ENCODE results near the gene ATF7.
"Not testable (repeated sequence)": the region's sequence is repeated elsewhere in the genome, so short reads cannot be mapped to it uniquely, and the experiment has no call there.

ATF7 gene

DNA sequence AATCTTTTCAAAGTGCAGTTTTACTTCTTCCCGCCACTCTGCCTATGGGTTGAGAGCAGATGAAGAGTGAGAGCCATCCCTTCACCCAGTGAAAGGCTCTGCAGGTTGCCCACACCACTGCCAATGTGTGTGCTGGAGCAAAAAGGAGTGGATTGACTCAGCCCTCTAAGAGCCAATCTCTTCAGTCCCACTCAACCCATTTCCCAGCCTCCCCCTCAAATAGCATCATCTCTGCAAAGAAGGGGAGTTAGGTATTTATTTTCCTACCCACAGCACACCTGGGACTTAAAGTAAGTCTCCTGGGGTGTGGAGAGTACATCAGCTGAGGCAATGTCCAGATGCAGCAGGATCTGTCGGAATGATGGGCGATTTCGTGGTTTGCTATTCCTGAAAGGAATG, 142.2 kb downstream of the ATF7 start:
- DNase-seq (ENCODE audit: low read depth in 2 of 2) = no peak

DNA sequence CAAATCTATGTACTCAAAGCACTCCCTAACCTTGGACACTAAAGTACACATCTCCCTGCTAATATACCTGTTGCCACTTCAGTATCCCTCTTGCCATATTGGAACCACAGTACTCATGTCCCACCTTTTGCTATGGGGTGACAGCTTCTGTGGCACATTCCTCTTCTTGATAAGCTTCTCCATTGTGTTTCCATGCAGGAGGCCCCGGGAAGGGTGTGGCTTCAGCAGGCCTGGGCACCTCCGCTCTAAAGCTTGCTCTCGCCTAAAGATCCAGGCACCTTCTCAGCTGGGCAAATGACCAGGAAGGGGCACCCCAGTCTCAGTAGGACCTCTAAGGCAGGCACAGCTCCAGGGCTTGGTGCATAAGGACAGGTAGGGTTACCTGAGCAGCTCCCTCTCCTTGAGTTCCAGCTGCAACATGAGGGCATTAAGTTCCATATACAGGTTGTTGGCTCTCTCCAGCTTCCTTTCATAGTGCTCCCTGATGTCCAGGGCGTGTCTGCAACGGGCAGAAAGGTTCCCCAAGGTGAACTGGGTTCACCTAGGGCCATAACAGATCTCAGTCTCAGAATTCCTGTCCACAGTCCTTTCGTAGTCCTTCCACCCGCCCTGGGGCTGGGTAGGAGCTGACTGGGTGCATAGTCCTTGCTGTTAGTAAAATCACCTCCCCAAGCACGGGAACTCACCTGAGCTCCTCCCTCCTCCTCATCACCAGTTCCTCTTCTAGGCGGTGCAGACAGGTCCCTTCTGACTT, 142.8 kb downstream of the ATF7 start:
- DNase-seq (ENCODE audit: low read depth in 2 of 2) = no peak

DNA sequence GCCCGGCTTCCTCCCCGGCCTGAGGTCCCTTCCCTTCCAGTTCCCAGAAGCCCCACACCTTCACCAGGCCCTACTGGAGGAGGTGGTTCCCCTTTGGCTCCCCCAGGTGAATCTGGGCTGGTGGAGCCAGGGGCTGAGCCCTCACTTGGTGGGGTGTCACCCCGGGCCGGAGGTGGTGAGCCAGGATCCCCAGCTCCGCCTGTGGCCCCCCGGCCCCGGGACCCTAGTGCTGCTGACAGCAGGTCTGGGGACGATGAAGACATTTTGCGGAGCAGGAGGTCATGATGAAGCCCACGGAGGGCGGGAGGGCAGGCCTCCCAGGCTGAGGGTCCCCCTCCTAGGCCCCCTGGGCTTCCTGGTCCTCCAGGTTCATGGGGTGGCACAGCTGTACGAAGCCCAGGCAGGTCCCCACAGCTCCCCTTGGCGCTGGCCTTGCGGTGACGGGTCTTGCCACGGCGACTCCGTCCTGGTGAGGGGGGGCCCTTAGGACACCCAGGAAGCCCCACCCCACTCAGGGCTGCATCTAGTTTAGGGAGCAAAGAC, 143.5 kb downstream of the ATF7 start:
- DNase-seq (ENCODE audit: low read depth in 2 of 2) = no peak

DNA sequence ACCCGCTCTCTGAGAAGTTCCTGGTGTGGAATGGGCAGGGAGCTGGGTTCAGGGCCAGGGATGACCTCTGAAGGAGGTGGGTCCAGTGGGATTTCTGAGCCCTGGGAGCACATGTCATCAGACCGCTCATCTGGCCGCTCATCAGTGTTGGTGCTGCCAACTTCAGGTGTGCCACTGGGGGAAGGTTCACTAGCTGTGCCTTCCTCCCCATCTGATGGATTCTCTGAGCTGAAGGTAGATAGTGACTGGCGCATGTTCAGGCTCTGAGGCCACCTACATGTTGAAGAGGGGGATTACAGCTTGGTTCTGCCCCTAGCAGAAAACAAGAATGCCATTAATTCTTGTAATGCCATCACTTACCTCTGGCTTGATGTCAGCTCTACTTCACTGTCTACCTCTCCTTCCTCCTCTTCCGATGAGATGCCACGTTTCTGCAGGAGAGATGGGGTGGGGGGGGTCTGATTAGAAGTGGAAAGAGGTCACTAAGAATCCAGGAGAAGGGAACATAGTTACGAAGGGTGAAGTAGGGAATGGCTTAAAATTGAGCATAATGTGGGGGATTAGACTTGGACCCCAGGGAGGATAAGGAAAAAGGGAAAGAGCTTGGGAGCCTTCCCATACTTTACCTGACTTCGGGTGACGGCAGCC, 144.1 kb downstream of the ATF7 start:
- DNase-seq (ENCODE audit: low read depth in 2 of 2) = no peak

DNA sequence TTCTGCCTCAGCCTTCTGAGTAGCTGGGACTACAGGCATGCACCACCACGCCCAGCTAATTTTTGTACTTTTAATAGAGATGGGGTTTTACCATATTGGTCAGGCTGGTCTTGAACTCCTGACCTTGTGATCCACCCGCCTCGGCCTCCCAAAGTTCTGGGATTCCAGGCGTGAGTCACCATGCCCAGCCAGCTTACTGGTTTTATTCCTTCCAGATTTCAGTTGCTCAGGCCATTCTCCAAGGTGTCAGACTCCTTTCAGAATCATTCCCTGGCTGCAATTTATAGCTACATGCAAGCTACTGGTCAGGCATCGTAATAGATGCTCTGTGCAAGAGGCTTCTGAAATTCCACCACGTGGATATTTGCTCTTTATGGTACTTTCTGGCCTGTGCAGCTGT, 144.7 kb downstream of the ATF7 start:
- not testable (repeated sequence) for DNase-seq (ENCODE audit: low read depth in 2 of 2)

DNA sequence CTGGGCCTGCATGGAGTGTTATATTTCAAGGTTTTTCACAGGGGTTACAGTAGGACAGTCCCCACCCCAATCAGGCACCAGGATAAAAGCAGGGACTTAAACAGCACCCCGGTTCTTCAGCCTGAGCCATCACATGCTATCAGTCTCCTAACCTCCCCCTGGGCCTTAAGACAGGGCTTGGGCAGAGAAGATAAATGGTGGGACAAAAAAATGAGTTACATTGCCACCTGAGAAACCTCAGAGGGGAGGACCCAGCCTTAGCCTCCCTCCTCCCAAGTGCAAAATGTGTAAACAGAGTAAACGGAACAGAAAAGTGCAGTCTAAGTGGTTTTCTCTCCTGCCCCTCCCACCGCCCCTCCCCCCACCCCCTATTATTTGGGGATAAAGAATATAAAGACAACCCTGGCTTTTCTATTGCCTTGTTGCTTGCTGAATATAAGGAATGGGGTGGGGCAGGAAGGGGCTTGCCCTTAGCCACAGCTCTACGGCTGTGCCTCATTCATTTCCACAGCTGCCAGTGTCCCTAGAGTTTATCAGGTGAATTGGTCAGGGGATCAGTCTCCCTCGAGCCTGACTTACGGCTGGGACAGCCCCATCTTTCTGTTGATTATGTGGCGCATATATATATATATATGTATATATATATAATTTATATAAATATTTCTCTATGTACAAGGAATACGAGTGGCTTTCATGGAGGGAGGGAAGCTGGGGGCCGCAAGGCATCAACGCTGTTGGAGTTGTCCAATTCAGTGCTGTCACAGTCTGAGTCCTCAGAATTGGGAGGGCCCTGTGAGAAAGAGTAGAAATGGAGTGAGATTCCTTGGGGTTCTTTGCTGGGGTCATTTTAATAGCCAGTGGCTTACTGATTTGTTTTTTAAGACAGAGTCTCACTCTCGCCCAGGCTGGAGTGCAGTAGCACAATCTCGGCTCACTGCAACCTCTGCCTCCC, 145.4 kb downstream of the ATF7 start:
- no peak for DNase-seq (ENCODE audit: low read depth in 2 of 2)

DNA sequence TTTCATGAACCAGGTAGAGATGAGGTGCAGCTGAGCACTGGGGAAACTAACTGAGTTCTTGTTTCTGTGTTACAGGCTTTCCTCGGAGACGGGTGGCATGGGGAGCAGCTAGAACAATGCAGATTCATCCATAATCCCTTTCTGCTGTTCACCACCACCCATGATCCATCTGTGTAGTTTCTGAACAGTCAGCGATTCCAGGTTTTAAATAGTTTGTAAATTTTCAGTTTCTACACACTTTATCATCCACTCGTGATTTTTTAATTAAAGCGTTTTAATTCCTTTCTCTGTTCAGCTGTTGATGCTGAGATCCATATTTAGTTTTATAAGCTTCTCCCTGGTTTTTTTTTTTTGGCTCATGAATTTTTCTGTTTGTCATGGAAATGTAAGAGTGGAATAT, 146.9 kb downstream of the ATF7 start:
- DNase-seq (ENCODE audit: low read depth in 2 of 2) = no peak

DNA sequence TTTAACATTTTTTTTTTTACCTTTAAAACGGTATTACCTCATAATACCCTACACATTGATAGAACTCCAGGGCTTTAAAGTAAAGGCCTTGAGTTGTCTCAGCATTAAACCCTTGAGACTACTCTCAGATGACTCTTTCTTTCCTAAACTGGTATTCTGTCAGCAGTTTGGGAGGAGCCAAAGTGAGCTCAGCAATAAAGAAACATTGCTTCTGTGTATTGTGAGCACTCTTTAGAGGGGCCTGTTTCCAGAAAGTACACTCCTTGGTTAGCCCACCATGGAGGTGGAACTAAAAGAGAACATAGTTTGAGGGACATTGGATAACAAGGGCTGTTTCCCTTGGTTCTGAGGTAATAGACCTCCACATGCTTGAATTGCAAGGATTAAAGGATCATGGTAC, 147.3 kb downstream of the ATF7 start:
- no peak for DNase-seq (ENCODE audit: low read depth in 2 of 2)

DNA sequence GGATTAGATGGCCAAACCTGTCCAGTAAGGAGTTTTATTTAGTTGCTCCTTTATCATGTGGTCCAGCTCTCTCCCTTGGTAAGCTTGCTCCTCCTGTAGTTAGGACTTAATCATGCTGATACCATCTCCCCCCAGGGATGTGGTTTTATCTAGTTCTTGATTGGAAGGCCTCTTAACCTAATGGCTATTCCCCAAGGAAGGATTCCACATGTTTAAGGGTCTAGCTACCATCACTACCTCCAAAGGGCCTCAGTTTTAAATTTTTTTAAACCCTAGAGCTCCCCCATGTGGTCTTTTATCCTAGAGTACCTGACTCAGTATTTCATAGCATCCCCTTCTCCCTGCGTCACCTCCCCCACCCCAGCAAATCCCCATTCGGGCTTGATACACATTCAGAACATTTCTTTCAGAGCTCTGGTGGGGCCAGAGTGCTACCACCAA, 149.4 kb downstream of the ATF7 start:
- no peak for DNase-seq (ENCODE audit: low read depth in 2 of 2)

DNA sequence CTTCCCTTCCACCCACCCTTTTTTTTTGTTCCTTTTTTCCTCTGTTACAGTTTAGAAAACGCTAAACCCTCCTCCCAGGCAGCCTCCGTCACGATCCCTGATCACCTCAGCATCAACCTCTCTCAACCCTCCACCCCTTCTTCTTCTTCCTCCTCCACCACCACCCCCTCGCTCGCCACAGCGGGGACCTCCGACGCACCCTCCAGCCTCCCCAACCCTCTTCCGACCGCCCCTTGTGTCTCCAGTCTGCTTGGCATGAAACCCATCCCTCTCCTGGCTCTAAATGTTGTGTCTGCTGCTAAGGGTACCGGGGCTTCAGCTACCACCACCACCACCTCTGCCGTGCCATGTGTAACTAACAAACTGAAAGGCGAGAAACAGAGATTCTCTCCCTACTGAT, 151.4 kb downstream of the ATF7 start:
- DNase-seq (ENCODE audit: low read depth in 2 of 2) = no peak

DNA sequence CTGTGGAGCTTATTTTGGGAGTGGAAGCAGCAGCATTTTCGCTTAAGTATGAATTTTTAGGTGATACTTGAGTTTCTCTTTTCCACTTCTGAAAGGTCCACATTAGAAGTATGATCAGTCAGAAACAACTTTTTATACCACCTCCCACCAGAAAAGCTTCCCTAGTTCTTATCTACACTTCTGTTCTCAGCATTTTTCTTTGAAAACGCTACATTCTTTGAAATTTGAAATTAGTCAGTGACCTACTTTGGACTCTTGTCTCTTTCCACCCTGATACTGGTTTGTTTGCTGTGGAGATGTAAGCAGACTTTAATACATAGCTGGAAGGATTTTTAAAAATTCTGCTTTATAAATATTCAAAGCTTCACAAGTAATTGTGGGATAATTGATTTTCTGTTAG, 152.1 kb downstream of the ATF7 start:
- DNase-seq (ENCODE audit: low read depth in 2 of 2) = no peak

DNA sequence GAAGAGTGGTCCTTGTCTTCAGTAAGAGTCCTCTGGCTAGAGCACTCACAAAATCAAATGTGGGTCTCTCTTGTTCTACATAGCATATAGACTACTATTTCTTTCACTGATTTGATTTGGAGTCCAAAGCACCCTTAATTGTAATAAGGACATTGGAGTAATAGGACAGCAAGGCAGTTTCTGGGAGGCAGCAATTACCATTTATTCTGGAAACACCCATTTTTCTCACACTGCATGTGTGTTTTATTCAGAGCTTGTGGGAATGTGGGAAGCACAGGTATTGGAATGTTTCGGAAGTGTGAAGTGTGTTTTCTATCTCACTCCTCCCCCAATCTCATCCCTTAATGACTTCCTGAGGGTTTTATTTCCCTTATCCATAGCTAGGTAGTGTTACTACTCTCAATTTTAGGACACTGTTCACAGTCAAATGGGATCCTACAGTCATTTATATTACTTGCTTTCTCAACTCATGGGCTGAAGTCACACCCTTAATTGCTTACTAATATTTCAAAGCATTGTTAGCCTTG, 154.1 kb downstream of the ATF7 start:
- no peak for DNase-seq (ENCODE audit: low read depth in 2 of 2)

DNA sequence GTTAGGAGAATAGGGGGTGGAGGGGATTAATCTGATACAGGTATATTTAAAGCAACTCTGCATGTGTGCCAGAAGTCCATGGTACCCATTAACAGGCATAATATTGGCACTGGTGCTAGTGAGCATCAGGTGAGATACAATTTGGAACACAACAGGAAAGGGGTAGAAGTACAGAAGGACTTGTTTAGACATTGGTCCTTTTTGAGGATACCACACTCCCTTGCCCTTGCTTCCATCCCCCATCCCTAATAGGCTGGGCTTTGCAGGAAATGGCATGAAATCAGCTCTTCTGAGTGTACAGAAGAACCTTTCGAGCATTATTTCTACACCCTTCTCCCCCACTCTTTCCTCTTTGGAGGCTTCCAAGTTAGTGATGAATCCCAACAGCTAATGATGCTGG, 157.9 kb downstream of the ATF7 start:
- DNase-seq (ENCODE audit: low read depth in 2 of 2) = no peak

DNA sequence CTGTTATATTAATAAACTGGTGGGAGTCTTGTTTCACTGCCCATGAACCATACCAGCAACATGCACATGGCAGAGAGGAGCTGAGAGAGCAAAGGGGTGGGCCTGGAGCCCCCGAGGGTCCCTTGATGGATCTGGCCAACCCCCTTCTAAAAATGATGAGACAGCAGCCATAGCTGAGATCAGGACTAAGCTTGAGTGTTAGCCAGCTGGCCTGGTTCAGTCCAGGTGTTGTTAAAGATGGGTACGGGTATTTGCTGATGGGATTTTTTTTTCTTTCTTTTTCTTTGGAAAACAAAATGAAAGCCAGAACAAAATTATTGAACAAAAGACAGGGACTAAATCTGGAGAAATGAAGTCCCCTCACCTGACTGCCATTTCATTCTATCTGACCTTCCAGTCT, 158.3 kb downstream of the ATF7 start:
- no peak for DNase-seq (ENCODE audit: low read depth in 2 of 2)

DNA sequence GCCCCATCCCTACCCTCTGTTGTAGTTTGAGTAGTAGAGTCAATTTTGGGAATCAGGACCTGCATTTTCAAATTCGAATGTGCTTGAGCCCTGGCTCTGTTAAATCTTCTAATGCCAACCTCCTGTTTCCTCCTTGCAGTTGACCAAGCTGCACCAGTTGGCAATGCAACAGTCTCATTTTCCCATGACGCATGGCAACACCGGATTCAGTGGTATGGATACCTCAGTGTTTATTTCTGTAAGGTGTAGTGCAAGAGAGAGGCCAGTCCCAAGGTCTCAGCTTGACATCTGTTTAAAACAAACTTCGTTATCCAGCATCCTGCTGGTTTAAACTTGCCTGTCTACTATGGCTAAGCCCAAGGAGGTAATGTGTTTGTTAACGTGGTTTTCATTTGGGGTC, 159.1 kb downstream of the ATF7 start:
- DNase-seq (ENCODE audit: low read depth in 2 of 2) = no peak

DNA sequence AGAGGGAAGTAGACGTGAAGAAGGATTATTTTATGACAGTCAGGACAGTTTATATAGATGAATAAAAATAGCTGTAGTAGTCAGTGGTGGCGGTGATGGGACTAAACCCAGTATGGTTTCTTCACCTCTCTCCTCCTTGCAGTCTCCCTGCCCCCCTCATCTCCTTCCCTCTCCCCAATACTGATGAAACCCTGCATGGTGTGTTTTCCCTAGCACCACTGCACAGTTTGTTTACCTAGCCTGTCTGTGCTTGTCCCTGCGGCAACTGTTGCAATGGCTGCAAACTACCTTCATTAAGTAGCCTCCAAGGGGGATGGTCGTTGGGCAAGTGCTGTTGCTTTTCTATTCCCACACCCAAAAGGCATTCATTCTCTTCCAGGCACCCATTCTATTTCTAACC, 159.5 kb downstream of the ATF7 start:
- DNase-seq (ENCODE audit: low read depth in 2 of 2) = no peak

DNA sequence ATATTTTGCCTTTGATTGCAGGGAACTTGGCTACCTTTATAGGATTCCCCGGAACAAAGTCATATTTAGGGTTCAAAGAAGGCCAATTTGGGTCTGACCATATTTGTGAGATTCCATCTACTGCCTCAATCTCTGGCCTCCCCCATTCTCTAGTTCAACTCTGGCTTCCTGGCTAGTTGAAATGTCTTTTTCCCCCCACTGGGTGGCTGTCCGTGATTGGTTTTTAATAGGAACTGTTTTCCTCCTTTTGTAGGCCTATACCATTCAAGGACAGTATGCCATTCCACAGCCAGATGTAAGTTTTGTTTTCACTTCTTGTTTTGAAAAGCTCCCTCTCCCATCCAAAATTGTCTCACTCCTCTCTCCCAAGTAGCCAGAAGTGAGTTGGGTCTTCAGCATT, 160.5 kb downstream of the ATF7 start:
- DNase-seq (ENCODE audit: low read depth in 2 of 2) = no peak

DNA sequence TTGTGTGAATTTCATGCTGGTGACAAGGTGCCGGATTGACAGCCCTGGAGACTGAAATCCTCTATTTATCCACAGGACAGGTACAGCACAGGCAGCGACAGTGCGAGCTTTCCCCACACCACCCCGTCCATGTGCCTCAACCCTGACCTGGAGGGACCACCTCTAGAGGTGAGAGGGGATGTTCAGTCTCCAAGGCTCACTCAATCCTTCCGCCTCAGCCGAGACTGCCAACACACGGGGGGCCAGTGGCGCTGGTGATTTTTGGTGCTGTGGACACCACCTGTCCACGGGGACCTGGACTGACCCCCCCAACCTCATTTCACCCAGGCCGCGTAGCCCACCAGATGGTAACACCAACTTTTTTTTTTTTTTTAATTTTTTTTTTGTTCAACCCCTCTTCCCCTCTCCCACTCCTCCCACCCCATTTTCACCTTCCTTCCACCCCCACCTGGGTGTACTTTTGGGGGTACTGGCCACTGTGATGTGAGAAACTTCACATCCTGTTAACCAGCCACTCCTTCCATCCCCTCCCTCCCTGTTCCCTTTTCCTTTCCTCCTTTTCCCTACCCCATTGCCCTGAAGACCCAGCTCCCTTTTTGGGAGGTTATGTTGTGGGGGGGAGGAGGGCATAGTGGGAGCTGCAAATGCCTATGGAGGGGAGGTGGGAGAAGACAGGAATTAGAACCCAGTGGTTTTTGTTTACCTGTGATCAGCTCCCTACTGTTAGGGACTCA, 161.3 kb downstream of the ATF7 start:
- no peak for DNase-seq (ENCODE audit: low read depth in 2 of 2)

DNA sequence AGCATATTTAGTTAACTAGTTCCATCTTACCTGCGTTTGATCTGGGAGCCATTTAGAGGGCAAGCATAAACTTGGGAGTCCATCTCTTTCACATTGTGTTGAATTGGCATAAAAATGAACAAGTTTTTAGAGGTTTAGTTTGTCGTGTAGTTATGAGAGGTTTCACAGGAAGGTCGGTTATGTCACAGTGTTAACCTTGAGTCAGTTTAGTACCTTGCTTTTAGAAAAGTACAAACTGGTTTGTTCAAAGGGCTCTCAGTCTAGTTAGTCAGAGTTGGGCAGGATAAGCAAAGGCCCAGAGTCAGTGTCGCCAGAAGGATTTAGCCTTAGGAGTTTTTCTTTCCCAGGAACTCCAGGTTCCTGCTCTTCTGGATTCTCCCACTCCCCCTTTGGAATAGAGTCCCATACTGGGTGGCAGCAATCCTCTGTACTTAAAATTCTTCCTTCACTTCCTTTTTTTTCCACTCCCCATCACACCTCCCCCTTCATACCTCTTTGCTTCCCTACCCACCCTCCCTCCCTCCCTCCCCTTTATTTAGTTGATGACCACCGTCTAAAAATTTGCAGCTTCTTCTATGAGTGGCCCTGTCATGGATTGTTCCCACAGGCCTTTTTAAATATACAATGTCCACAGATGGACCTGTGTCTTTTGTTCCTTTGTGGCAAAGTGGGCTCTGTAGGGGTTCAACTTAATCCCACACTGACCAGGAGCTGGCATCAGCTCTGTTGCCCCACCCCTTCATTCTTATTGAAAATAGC, 162.2 kb downstream of the ATF7 start:
- DNase-seq (ENCODE audit: low read depth in 2 of 2) = no peak

DNA sequence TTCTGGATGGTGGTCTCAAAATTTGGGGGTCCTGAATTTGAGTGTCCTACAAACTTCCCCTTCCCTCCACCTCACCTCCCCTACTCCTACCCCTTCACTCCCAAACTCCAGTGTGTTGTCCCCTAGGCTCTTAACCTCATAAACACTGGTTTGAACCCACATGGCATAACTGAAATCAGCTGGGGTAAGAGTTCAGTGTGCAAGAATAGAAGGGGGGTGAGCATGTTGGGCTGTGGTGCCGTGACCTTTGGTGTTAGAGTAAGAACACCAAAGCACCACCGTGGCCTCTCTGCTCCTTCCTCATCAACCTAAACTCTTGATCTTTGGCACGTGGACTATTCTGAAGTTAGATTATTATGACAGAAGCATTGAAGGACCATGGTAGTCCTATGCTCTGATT, 163.2 kb downstream of the ATF7 start:
- no peak for DNase-seq (ENCODE audit: low read depth in 2 of 2)

DNA sequence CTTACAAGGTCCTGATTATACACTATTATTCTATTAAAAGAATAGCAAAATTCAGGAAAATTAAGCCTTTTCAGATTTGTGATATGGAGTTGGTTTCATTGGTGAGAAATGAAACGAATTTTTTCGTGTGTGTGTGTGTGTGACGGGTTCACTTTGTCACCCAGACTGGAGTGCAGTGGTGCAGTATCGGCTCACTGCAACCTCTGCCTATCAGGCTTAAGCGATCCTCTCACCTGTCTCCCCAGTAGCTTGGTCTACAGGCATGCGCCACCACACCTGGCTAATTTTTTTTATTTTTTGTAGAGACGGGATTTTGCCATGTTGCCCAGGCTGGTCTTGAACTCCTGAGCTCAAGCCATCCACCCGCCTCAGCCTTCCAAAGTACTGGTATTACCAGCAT, 164.6 kb downstream of the ATF7 start:
- DNase-seq (ENCODE audit: low read depth in 2 of 2) = no peak

Measured in stimulated activated CD8-positive, alpha-beta memory T cell treated with anti-CD3 and anti-CD28 coated beads, Interleukin-2, amount 100 ng/mL, for 1 hour (primary cell).